ENCODE measurements around the gene C5orf63.

DNA sequence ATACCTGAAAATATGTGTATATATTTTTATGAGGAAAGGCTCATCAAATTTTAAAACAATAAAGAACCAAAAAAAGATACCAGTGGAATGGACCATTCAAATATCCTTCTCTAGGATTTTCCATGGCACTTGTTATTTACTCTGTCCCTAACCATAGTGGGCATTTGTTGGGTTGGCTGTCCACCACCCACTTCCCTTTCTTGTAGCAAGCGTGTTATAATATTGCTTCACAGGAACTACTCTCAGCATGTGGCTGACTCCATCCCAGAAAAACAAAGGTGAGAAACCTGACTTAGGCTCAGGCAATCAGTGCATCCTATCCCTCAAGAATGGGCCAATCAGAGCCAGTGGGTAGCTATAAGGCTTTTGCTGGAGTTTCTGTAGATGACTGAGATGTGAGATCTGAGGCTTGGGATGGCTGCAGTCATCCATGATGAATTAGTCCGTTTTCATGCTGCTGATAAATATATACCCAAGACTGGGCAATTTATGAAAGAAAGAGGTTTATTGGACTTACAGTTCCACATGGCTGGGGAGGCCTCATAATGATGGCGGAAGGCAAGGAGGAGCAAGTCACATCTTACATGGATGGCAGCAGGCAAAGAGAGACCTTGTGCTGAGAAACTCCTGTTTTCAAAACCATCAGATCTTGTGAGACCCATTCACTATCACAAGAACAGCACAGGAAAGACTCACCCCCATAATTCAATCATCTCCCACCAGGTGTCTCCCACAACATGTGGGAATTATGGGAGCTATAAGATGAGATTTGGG, 17.2 kb downstream of the C5orf63 start:
- TF ChIP-seq BCLAF1 (IDR thresholded peaks at IDR 0.05; ENCODE audit: borderline replicate concordance in 1 of 2, control insufficient read depth in 1 of 2, low read depth in 2 of 2, low read length in 1 of 2), result no peak
- TF ChIP-seq, protein P1, sequence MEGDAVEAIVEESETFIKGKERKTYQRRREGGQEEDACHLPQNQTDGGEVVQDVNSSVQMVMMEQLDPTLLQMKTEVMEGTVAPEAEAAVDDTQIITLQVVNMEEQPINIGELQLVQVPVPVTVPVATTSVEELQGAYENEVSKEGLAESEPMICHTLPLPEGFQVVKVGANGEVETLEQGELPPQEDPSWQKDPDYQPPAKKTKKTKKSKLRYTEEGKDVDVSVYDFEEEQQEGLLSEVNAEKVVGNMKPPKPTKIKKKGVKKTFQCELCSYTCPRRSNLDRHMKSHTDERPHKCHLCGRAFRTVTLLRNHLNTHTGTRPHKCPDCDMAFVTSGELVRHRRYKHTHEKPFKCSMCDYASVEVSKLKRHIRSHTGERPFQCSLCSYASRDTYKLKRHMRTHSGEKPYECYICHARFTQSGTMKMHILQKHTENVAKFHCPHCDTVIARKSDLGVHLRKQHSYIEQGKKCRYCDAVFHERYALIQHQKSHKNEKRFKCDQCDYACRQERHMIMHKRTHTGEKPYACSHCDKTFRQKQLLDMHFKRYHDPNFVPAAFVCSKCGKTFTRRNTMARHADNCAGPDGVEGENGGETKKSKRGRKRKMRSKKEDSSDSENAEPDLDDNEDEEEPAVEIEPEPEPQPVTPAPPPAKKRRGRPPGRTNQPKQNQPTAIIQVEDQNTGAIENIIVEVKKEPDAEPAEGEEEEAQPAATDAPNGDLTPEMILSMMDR (IDR thresholded peaks at IDR 0.05 in 2 of 3, conservative IDR thresholded peaks at IDR 0.05 in 1 of 3; ENCODE audit: insufficient read depth in 2 of 3, low read depth in 1 of 3, low read length in 3 of 3), result no peak
- TF ChIP-seq ZC3H11A (IDR thresholded peaks at IDR 0.05; ENCODE audit: low read depth, low read length), result no peak
- TF ChIP-seq NFE2 (IDR thresholded peaks at IDR 0.05; ENCODE audit: low read depth), result no peak
- TF ChIP-seq ZNF707 (CRISPR knock-in tag; conservative IDR thresholded peaks at IDR 0.05), result no peak
- TF ChIP-seq NR2C2 (CRISPR knock-in tag; IDR thresholded peaks at IDR 0.05), result no peak
- no peak for TF ChIP-seq NR2C2 (tag; IDR thresholded peaks at IDR 0.05)
